Ramos (cell line): ENCODE data around the gene MAN1B1.

Source experiments
- in situ Hi-C: fragments of 300-500 bp; cut with MboI; formaldehyde crosslinking; loops from one replicate; pipeline ENCODE4 v1.14.3; 2022; ENCODE audit warnings: low sequenced_read_pairs; ENCODE audit not compliant: unreplicated experiment

Gene MAN1B1

DNA sequence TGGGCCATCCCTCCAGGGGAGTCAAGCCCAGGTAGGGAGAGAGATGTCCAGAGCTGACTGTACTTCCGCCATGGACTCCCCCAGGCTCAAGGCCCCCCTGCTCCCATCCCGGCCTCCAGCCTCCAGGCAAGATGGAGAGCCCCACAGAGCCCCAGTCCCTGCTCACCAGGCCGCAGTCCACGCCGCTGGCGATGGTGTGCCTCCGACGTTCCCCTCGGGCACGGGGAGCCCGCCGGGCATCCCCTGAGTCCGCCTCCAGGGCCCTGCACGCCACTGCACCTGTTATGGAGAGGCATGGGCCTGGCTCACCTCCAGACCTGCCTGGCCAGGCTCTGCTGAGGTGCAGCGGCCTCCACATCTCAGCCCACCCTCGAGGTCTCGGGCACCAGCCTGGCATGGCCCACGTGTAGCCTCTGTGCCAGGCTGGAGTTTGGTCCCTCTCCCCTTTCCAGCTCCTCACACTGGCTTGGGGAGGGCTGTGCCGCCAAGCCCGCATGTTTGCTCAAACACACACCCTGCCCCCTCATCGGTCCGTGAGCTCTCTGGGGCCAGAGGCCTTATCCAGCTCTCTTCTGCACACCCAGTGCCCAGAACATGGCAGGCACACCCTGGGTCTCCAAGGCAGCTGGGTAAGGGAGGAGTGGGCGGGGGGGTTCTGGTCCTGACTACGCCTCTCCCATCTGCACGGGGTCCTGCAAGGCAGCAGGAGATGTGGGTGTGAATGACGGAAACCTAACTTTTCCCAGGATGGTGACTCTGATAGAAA, 20.5 kb upstream of the MAN1B1 start:
- in situ Hi-C loops, result loop anchor here (25.0 kb wide), 1 partner anchor 371 kb away; the partner anchor contains the start of gene ENTPD8

DNA sequence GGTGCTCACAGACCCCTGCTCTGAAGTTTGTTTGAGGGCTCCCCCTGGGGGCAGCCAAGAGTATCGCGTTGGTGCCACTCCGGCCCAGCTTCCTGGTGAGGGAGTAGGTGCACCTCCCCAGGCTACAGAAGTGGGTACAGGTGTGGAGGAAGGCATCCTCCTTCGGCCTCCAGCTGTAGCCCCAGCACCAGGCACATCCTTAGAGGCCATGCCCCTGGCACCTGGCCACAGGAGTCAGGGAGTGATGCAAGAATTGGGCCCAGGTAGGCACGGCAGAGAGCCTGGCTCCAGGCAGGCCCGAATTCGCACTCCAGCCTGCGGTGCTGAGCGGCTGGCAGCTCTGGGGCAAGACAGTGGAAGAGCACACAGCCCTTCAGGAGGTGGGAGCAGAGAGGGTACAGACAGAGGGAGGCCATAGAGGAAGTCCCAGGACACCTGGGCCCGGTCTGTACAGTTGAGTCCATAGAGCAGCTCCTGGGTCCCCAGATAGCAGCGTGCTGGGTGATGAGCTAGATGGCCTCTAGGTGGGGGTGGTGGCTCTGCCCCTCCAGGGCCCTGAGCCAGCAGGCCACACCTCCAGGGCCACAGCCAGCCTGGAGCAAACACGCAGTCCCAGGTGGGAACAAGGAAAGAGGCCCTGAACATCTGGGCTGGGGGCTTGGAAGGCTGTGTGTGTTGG, 18.8 kb upstream of the MAN1B1 start:
- in situ Hi-C loops, result loop anchor here (25.0 kb wide), 1 partner anchor 369 kb away; the partner anchor contains the start of gene ENTPD8

GRCh38 chr9:137068539-137069507, 18.0 kb upstream of the MAN1B1 start:
- in situ Hi-C loops, result loop anchor here (25.0 kb wide), 1 partner anchor 368 kb away; the partner anchor contains the start of gene ENTPD8

GRCh38 chr9:137069508-137070091, 17.2 kb upstream of the MAN1B1 start:
- in situ Hi-C loops, result loop anchor here (25.0 kb wide), 1 partner anchor 368 kb away; the partner anchor contains the start of gene ENTPD8

GRCh38 chr9:137070201-137070905, 16.4 kb upstream of the MAN1B1 start, which contains the start of gene SAPCD2:
Gene SAPCD2, minus strand, starts transcription at chr9:137070557. Its CDS starts 97 bp downstream, at chr9:137070460.
- in situ Hi-C loops, result loop anchor here (25.0 kb wide), 1 partner anchor 367 kb away; the partner anchor contains the start of gene ENTPD8

GRCh38 chr9:137070906-137071275, 15.9 kb upstream of the MAN1B1 start:
- in situ Hi-C loops, result loop anchor here (25.0 kb wide), 1 partner anchor 366 kb away; the partner anchor contains the start of gene ENTPD8

DNA sequence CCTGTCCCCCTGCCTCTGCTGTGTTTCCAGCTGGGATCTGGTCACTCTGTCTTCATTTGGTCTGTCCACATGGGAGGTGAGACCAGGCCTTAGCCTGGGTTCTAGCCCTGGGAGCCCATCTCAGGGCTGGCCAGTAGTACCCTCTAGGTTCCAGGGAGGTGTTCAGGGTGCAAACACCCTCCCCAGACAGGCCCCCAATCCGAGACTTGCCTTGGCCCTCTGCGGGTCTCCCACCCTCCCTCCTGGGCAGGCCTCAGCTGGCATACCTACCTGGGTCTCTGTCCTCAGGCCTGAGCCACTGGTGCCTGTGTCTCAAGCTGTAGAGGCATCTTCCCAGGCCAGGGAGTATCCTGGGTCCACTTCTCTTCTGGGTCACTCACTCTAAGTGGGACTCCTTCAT, 15.5 kb upstream of the MAN1B1 start:
- in situ Hi-C loops, result loop anchor here (25.0 kb wide), 1 partner anchor 366 kb away; the partner anchor contains the start of gene ENTPD8

DNA sequence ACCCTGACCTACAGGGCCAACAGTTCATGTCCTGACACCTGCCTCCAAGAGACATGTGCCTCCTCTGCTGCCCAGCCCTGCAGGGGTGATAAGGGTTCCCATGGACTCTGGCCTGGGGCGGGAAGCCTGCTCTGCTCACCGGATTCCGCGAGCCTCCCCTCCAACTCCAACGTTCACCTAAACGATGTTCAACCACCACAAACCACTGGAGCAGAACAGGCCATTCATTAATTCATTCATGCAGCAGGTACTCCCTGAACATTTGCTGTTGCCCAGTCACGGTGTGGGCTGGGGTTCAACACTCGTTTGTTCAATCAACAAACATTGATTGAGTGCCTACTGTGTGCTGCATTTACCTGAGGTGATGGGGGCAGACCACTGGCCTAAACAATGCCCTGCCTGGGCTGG, 12.8 kb upstream of the MAN1B1 start:
- in situ Hi-C loops, result loop anchor here (25.0 kb wide), 1 partner anchor 363 kb away; the partner anchor contains the start of gene ENTPD8

DNA sequence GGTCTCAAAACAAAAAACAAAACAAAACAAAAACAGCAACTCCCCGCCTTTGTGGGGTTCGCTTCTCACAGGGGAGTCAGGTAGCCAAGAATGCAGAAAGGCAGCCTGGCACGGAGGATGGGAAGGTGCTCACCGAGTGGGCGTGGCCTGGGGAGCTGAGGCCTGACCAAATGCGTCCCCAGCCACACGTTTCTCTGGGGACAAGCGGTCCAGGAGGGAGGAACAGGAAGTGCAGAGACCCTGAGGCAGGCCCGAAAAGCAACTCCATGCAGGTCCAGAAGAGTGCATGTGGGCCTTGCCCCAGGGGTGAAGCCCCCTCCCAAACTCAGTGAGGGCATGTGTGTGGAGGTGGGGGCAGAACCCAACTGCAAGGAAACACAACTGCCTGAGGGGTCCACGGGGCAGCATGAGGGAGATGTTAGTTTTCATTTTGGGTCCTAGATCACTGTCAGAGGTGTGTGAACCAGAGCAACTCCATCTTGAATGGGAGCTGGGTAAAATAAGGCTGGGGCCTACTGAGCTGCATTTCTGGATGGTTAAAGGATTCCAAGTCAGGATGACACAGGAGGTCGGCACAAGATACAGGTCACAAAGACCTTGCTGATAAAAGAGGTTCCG, 12.0 kb upstream of the MAN1B1 start:
- in situ Hi-C loops, result loop anchor here (25.0 kb wide), 1 partner anchor 363 kb away; the partner anchor contains the start of gene ENTPD8

DNA sequence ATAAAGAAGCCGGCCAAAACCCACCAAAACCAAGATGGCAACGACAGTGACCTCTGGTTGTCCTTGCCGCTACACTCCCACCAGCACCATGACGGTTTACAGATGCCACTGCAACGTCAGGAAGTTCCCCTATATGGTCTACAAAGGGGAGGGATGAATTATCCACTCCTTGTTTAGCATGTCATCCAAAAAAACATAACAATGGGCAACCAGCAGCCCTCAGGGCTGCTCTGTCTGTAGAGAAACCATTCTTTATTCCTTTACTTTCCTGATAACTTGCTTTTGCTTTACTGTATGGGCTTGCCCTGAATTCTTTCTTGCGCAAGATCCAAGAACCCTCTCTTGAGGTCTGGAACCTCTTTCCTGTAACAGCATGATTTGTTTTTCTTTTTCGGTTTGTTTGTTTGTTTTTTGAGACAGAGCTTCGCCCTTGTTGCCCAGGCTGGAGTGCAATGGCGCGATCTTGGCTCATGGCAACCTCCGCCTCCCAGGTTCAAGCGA, 11.5 kb upstream of the MAN1B1 start:
- in situ Hi-C loops, result no loop called here

DNA sequence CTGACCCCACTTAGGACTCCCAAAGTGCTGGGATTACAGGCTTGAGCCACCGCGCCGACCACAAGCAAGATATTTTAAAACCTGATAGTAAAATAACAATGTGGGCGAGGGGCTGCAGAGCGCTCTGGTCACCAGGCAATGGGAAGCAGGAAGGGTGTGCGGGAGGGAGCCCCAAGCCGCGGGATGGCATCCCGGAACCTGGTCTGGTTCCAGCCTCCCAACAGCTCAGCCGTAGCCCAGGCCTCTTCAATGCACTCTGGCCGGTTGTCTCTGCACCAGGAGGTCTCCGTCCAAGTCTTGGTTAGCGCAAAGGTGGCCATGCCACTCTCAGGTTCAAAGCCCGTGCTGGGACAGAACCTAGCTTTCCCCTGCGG, 10.2 kb upstream of the MAN1B1 start:
- in situ Hi-C loops, result no loop called here

- in situ Hi-C loops, result no loop called here
Measured at GRCh38 chr9:137077010-137077747, 9.6 kb upstream of the MAN1B1 start, which contains the start of gene UAP1L1. Gene UAP1L1, plus strand, starts transcription at chr9:137077517. Its CDS starts 16 bp downstream, at chr9:137077533.

DNA sequence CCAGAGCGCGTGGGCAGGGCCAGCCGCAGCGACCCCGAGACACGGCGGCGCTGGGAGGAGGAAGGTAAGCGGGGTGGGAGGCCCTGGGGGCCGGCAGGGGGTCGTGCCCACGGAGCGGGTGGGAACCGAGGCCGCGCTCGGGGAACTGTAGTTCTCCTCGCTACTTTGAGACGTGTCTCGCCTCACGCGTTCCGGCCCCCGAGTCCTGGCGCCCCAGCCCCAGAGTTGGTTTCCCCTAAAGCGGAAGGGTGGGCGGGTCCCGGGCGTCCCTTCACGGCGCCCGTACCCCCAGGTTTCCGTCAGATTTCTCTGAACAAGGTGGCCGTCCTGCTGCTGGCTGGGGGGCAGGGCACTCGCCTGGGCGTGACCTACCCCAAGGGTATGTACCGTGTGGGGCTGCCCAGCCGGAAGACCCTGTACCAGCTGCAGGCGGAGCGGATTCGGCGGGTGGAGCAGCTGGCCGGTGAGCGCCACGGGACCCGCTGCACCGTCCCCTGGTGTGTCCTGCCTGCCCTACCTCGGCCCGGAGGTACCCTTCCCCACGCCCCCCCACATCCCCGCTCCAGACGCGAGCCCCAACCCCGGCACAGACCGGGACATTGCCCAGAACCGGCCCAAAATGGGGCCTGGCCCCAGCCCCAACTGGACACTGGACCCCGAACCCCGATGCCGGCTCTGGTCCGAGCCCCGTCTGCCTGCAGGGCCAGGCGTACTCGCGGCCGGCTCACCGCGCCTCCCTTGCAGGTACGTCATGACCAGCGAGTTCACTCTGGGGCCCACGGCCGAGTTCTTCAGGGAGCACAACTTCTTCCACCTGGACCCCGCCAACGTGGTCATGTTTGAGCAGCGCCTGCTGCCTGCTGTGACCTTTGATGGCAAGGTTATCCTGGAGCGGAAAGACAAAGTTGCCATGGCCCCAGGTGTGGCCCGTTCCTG, 8.8 kb upstream of the MAN1B1 start:
- in situ Hi-C loops, result no loop called here

- in situ Hi-C loops, result no loop called here
Measured at GRCh38 chr9:137078701-137079400, 7.9 kb upstream of the MAN1B1 start.

DNA sequence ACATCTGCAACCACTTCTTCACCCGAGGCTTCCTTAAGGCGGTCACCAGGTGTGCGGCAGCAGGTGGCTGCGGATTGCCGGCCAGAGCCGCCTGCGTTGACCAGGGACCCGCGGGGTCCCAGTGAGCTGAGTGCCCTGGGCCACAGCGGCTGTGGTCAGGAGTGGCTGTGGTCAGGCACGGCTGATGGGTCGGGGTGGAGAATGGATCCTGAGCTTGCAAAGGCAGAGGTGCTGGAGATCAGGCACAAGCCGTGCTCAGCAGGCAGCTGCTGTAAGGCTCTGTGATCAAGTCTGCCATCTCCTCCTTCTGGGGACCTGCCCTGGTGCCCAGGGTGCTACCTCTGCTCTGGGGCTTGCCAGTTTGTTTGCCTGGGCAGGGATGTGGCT, 7.4 kb upstream of the MAN1B1 start:
- in situ Hi-C loops, result no loop called here
